Dendritic cell treated with granulocyte-macrophage colony-stimulating factor and Interleukin-4, amounts not matched to agents 40 ng/mL and 50 ng/mL, for 4 days (primary cell): Measurements from ENCODE around the gene IGFALS.

Experiments used
- H3K27ac Mint-ChIP-seq: one replicate; pipeline ENCODE4 v1.8.0; 2022; ENCODE audit warnings: mild to moderate bottlenecking, mixed read lengths
- H3K27me3 Mint-ChIP-seq: one replicate; pipeline ENCODE4 v1.8.0; 2022; ENCODE audit warnings: mild to moderate bottlenecking, mixed read lengths
- H3K36me3 Mint-ChIP-seq: one replicate; pipeline ENCODE4 v1.8.0; 2022; ENCODE audit warnings: low read depth, mixed read lengths
- H3K4me1 Mint-ChIP-seq: one replicate; pipeline ENCODE4 v1.8.0; 2022; ENCODE audit warnings: low read depth, mixed read lengths
- H3K4me3 Mint-ChIP-seq: one replicate; pipeline ENCODE4 v1.8.0; 2022; ENCODE audit warnings: mild to moderate bottlenecking, moderate library complexity, mixed read lengths
- H3K9me3 Mint-ChIP-seq: one replicate; pipeline ENCODE4 v1.8.0; 2022; ENCODE audit warnings: mixed read lengths
- intact Hi-C: fragments of 100-400 bp; cut with micrococcal nuclease; formaldehyde crosslinking; loops from one replicate; pipeline ENCODE4 v1.15.0; 2022

IGFALS gene

GRCh38 chr16:1763521-1764511 is 29.7 kb downstream of the IGFALS start:
- Mint-ChIP-seq H3K9me3 (no peaks in the 10 kb centered on the region), H3K27me3 (no peaks in the 10 kb centered on the region), H3K36me3 (peaks cover 100% of the 10 kb centered on the region), H3K4me3 (no peak overlapping the region), H3K4me1 (peaks cover under 1% of the 10 kb centered on the region), H3K27ac (no peak overlapping the region)
- intact Hi-C loops, result no loop called here

DNA sequence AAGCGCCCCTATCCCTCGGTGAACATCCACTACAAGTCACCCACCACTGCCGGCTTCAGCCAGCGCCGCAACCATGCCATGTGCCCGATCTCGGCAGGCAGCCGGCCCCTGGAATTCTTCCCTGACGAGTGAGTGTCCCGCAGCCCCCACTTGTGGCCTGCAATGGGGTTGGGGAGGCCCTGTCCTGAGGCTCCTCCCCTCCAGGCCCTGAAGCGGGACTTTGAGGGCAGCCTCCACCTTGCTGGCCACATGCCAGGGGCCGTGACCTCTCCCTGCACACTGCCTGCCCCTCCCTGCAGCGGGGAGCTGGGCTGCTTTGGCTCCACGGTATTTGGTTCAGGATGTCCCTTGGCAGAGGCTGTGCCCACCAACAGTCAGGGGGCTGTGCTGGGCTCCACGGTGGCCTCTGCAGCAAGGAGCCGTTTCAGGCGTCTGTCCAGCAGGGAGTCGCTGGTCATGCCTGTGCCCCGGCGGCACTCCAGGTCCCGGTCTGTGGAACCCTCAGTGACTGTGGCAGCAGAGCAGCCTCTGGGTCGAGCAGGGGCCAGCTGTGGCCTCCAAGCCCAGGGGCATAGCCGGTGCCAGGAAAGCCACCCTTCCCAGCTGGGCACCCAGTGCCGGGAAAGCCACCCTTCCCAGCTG is 30.5 kb downstream of the IGFALS start:
- Mint-ChIP-seq H3K36me3 (peaks cover 100% of the 10 kb centered on the region), H3K27me3 (no peaks in the 10 kb centered on the region), H3K4me3 (no peak overlapping the region), H3K9me3 (no peaks in the 10 kb centered on the region), H3K27ac (no peak overlapping the region), H3K4me1 (no peaks in the 10 kb centered on the region)
- intact Hi-C loops, result no loop called here

DNA sequence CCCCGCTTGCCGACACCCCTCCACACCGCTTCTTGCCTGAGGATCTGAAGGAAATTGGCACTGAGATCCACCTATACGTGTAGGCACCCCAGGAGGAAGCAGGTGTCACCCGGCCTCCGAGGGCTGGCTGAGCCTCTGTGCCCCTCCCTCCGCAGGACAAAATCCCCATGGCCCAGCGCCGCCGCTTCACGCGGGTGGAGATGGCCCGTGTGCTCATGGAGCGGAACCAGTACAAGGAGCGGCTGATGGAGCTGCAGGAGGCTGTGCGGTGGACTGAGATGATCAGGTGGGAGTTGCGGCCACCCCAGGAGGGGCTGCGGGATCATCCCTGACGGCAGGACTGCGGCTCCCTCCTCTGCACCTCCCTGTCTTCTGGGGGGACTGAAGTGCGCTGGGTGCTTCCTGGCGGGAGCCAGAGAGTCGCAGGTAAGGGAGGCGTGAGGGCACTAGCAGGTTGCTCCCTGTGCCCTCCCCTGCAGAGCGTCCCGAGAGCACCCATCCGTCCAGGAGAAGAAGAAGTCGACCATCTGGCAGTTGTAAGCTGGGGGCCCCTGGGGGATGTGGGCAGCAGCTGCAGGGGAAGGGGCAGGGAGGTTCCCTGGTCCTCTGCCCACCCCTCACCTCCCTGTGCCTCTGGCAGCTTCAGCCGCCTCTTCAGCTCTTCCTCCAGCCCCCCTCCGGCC is 31.2 kb downstream of the IGFALS start:
- H3K9me3 Mint-ChIP-seq, result no peaks in the 10 kb centered on the region
- no peaks in the 10 kb centered on the region for H3K4me1 Mint-ChIP-seq
- H3K4me3 Mint-ChIP-seq, result no peak overlapping the region
- no peak overlapping the region for H3K27ac Mint-ChIP-seq
- H3K27me3 Mint-ChIP-seq, result no peaks in the 10 kb centered on the region
- intact Hi-C loops, result no loop called here
- H3K36me3 Mint-ChIP-seq, result peaks cover 100% of the 10 kb centered on the region

DNA sequence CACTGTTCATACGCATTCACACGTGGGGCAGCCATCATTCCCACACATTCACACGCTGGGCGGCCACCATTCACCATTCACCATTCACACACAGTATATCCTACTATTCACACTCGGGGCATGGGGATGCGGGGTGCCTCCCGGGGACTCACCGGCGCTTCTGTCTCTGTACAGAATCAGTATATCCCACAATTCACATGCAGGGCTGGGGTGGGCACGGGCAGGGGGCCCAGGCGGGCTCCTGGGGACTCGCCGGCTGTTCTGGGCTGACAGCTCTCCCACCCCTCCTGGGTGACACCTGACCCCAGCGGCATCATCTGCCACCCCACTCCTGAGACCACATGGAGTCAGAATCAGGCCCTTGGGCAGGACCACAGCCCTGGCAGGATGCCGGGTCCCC is 31.8 kb downstream of the IGFALS start:
- no peak overlapping the region for H3K27ac Mint-ChIP-seq
- H3K36me3 Mint-ChIP-seq, result peaks cover 100% of the 10 kb centered on the region
- no peaks in the 10 kb centered on the region for H3K27me3 Mint-ChIP-seq
- no peak overlapping the region for H3K4me3 Mint-ChIP-seq
- H3K4me1 Mint-ChIP-seq, result no peaks in the 10 kb centered on the region
- intact Hi-C loops, result no loop called here
- H3K9me3 Mint-ChIP-seq, result no peaks in the 10 kb centered on the region

DNA sequence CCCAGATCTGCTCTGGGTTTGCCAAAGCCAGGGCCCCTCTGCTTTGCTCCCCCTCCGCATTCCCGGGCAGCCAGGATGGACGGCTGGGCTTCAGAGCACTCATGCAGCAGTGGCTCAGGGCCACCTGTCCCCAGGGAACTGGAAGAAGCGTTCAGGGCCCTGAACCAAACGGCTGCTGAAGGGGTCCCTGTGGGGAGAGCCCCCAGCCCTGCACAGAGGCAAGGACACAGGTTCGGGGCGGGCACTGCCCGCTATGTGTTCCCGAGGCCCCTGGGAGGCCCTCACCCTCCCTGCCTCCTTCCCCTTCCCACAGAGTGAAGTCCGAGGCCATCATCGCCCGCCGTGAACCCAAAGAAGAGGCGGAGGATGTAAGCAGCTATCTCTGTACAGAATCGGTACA is 32.6 kb downstream of the IGFALS start:
- H3K9me3 Mint-ChIP-seq, result no peaks in the 10 kb centered on the region
- no peak overlapping the region for H3K4me3 Mint-ChIP-seq
- intact Hi-C loops, result no loop called here
- H3K27ac Mint-ChIP-seq, result no peak overlapping the region
- no peaks in the 10 kb centered on the region for H3K4me1 Mint-ChIP-seq
- H3K36me3 Mint-ChIP-seq, result peaks cover 100% of the 10 kb centered on the region
- H3K27me3 Mint-ChIP-seq, result no peaks in the 10 kb centered on the region

DNA sequence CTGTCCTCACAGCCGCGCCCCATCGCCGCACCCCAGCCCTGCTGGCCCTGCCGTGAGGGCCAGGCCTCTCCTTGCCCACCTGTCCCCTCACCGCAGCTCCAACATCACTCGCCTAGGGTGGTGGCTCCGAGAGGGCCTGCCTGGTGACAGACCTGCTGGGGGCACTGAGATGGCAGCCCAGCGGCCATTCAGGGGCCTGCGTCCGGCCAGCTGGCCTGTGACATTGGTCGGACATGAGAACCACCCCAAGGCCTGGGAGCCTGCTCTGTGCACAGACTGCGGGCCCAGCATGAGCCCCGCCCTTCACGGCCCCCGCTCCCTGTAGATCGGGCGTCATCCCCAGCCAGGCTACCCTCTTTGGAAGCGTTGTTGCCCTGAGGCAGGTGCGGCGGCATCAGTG is 34.0 kb downstream of the IGFALS start:
- no peak overlapping the region for H3K4me3 Mint-ChIP-seq
- H3K4me1 Mint-ChIP-seq, result no peaks in the 10 kb centered on the region
- H3K27ac Mint-ChIP-seq, result no peak overlapping the region
- no peaks in the 10 kb centered on the region for H3K9me3 Mint-ChIP-seq
- H3K27me3 Mint-ChIP-seq, result no peaks in the 10 kb centered on the region
- intact Hi-C loops, result no loop called here
- H3K36me3 Mint-ChIP-seq, result peaks cover 100% of the 10 kb centered on the region

DNA sequence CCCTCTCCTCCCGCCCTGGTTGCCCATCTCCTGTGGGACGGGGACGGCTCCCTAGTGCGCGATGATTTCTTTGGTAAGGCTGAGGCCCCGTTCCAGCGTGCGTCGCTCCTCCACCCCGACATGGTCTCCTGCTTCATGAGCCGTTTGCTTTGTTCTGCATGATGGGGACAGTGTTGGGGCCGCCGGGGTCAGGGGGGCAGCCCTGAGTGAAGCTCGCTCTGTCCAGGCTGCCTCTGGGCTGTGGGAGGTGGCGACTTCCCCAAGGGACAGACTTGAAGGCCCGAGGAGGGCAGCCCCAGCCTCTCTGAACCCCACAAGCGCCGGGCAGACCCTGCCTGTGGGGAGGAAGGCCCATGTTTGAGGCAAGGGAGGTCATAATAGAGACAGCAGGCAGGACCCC is 34.6 kb downstream of the IGFALS start:
- intact Hi-C loops, result no loop called here
- no peak overlapping the region for H3K4me3 Mint-ChIP-seq
- H3K36me3 Mint-ChIP-seq, result peaks cover 100% of the 10 kb centered on the region
- no peaks in the 10 kb centered on the region for H3K4me1 Mint-ChIP-seq
- H3K27ac Mint-ChIP-seq, result no peak overlapping the region
- H3K9me3 Mint-ChIP-seq, result no peaks in the 10 kb centered on the region
- H3K27me3 Mint-ChIP-seq, result no peaks in the 10 kb centered on the region

DNA sequence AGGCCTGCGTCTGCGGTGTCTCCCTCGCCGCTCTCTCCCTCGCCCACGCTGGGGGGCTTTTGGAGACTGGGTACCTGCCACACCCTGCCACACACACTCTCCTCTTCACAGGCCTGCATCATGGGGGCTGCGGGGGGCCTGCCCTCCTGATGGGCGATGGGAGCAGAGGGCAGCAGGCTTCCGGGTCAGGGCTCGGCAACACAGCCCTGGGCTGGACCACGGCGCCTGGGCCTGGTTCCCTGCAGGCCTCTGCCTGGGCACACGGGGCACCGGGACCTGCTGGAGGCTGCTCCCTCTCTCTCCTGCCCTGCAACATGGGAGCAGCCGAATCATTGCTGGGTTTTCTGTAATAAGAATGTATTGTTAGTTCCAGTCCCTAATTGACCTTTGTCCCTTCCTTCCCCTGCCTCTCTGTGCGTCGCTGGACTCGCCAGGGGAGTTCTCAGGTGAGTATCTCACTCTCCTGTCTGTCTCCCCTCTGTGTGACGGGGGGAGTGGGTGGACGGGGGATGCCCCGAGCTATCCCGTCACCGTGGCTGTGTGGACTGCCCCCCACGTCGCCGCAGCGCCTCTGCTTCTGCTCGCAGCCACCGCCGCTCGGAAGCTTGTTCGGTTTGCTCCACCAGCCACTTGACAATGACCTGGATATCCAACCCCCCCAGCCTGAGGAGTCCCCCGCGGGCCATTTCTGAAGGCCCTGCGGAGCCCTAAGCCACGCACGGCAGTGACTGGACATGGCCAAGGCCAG is 35.6 kb downstream of the IGFALS start:
- Mint-ChIP-seq H3K27me3 (no peaks in the 10 kb centered on the region), H3K9me3 (no peaks in the 10 kb centered on the region), H3K4me1 (no peaks in the 10 kb centered on the region), H3K27ac (no peak overlapping the region), H3K4me3 (no peak overlapping the region), H3K36me3 (peaks cover 100% of the 10 kb centered on the region)
- intact Hi-C loops, result no loop called here

DNA sequence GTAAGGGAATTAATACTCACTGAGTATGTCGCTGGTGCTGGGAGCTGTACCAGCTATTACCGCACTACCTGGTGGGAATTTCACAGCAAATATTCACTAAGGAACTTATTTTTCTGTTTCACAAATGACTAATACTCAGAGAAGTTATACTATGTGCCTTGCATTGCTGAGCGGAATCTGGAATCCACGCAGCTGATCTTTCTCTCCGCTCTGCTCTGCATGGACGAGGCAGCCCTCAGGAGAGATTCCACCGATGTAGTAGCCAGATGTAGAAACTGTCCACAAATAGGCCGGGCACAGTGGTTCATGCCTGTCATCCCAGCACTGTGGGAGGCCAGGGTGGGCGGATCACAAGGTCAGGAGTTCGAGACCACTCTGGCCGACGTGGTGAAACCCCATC is 39.3 kb downstream of the IGFALS start:
- peaks cover 100% of the 10 kb centered on the region for H3K36me3 Mint-ChIP-seq
- H3K27ac Mint-ChIP-seq, result no peak overlapping the region
- H3K4me1 Mint-ChIP-seq, result no peaks in the 10 kb centered on the region
- H3K9me3 Mint-ChIP-seq, result no peaks in the 10 kb centered on the region
- intact Hi-C loops, result no loop called here
- no peaks in the 10 kb centered on the region for H3K27me3 Mint-ChIP-seq
- no peak overlapping the region for H3K4me3 Mint-ChIP-seq

- H3K27me3 Mint-ChIP-seq, result no peaks in the 10 kb centered on the region
- H3K9me3 Mint-ChIP-seq, result no peaks in the 10 kb centered on the region
- intact Hi-C loops, result no loop called here
- no peak overlapping the region for H3K4me3 Mint-ChIP-seq
- peaks cover 100% of the 10 kb centered on the region for H3K36me3 Mint-ChIP-seq
- no peak overlapping the region for H3K27ac Mint-ChIP-seq
- no peaks in the 10 kb centered on the region for H3K4me1 Mint-ChIP-seq
Measured at GRCh38 chr16:1752853-1753252, 40.7 kb downstream of the IGFALS start.

DNA sequence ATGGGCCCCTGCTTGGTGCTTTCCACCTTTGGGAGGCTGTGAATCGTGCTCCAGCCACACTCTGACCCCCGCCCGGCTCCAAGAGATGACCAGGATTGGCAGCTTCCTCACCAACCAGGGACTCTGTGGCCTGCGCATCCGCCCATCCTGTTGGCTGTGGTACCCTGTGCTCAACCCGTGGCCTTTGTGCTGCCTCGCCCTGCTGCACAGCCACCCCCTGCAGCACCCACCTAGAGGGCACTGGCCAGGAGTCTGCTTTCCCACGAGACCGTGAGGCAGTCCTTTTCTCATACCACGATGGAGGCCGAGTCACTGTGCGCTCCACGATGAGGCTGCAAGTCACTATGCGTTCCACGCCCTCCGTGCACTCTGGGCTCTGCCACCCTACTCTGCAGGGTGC is 41.6 kb downstream of the IGFALS start:
- Mint-ChIP-seq H3K36me3 (peaks cover 100% of the 10 kb centered on the region), H3K27me3 (no peaks in the 10 kb centered on the region)
- intact Hi-C loops, result no loop called here

GRCh38 chr16:1749152-1750117 is 44.1 kb downstream of the IGFALS start:
- Mint-ChIP-seq H3K27ac (no peak overlapping the region), H3K4me1 (no peaks in the 10 kb centered on the region), H3K9me3 (no peaks in the 10 kb centered on the region), H3K4me3 (no peak overlapping the region), H3K27me3 (no peaks in the 10 kb centered on the region), H3K36me3 (peaks cover 100% of the 10 kb centered on the region)
- intact Hi-C loops, result no loop called here

More for the DNA sequence above, 41.6 kb downstream of the IGFALS start:
- Mint-ChIP-seq H3K27ac (no peak overlapping the region), H3K4me1 (no peaks in the 10 kb centered on the region), H3K4me3 (no peak overlapping the region), H3K9me3 (no peaks in the 10 kb centered on the region)

DNA sequence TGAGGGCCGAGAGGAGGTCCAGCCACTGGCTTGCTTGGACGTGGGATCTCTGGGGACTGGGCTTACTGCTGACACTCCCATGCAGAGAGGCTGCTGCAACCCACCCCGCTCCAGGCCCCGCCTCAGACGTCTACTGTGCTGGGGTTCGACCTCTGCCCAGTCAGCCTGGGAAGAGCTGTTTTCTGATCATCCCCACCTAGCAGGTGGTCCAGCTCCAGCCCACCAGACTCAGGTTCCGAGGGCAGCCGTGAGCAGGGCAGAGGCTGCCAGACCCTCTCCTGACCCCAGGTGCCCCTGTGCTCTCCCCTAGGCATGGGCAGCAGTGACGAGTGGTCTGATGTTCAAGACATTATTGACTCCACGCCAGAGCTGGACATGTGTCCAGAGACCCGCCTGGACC is 45.6 kb downstream of the IGFALS start:
- no peaks in the 10 kb centered on the region for H3K27me3 Mint-ChIP-seq
- H3K27ac Mint-ChIP-seq, result no peak overlapping the region
- H3K9me3 Mint-ChIP-seq, result no peaks in the 10 kb centered on the region
- intact Hi-C loops, result no loop called here
- H3K4me1 Mint-ChIP-seq, result no peaks in the 10 kb centered on the region
- peaks cover 100% of the 10 kb centered on the region for H3K36me3 Mint-ChIP-seq
- H3K4me3 Mint-ChIP-seq, result no peak overlapping the region
